Natural killer cell (primary cell): Measurements from ENCODE around the gene AP2S1. TPM values are rescaled to one million over a fixed set of nuclear protein-coding genes. Genes with fewer than 3 reads are reported as not detected.
"Not testable (repeated sequence)": the region's sequence is repeated elsewhere in the genome, so short reads cannot be mapped to it uniquely, and the experiment has no call there.

Experiments used
- ATAC-seq, 3 donors: fragments of 150-1000 bp in 2 of 3; fragments of 200-7000 bp in 1 of 3; cut with Tn5 transposase; 1 replicate in 1 of 3; 2 replicates in 2 of 3; pipeline ENCODE4 v1.10.0; 2021; ENCODE audit warnings: mild to moderate bottlenecking in 2 of 3, moderate library complexity in 2 of 3
- DNase-seq, 2 donors: peaks; one replicate each; pipeline versions ENCODE4 v3.0.0 to v3.0.0-alpha.2; 2013 to 2021; ENCODE audit warnings: mixed read lengths in 1 of 2
- H3K27ac ChIP-seq: one replicate; pipeline ENCODE4 v1.5.1; 2013; ENCODE audit warnings: mild to moderate bottlenecking, low read length
- H3K27me3 ChIP-seq: one replicate; pipeline ENCODE4 v1.6.1; 2013; ENCODE audit warnings: low read length; ENCODE audit not compliant: control insufficient read depth, insufficient read depth
- H3K36me3 ChIP-seq: one replicate; pipeline ENCODE4 v1.6.1; 2013; ENCODE audit warnings: low read length; ENCODE audit not compliant: control insufficient read depth, insufficient read depth
- H3K4me1 ChIP-seq: one replicate; pipeline ENCODE4 v1.6.1; 2013; ENCODE audit warnings: low read length; ENCODE audit not compliant: control insufficient read depth, insufficient read depth
- H3K4me3 ChIP-seq: one replicate; pipeline ENCODE4 v1.5.1; 2013; ENCODE audit warnings: low read length
- H3K9me3 ChIP-seq: one replicate; pipeline ENCODE4 v1.6.1; 2013; ENCODE audit warnings: low read length; ENCODE audit not compliant: control insufficient read depth, insufficient read depth
- H3K27ac Mint-ChIP-seq, 2 donors: one replicate each; pipeline ENCODE4 v1.8.0; 2022; ENCODE audit warnings: mild to moderate bottlenecking in 2 of 2, mixed read lengths in 2 of 2, moderate library complexity in 1 of 2
- H3K27me3 Mint-ChIP-seq, 2 donors: one replicate each; pipeline ENCODE4 v1.8.0; 2022; ENCODE audit warnings: low read depth in 2 of 2, mixed read lengths in 2 of 2
- H3K36me3 Mint-ChIP-seq: one replicate; pipeline ENCODE4 v1.8.0; 2022; ENCODE audit warnings: mixed read lengths
- H3K4me1 Mint-ChIP-seq, 2 donors: one replicate each; pipeline ENCODE4 v1.8.0; 2022; ENCODE audit warnings: mixed read lengths in 2 of 2
- H3K4me3 Mint-ChIP-seq: one replicate; pipeline ENCODE4 v1.8.0; 2022; ENCODE audit warnings: mild to moderate bottlenecking, moderate library complexity, mixed read lengths
- H3K9me3 Mint-ChIP-seq, 2 donors: one replicate each; pipeline ENCODE4 v1.8.0; 2022; ENCODE audit warnings: mixed read lengths in 2 of 2
- WGBS: methylation state at CpG from one replicate; pipeline ENCODE4 v1.1.7; 2013; ENCODE audit warnings: missing lambda C conversion rate; ENCODE audit not compliant: insufficient coverage; 5-methylcytosine and 5-hydroxymethylcytosine counted together
- intact Hi-C: fragments of 100-400 bp; cut with micrococcal nuclease; formaldehyde crosslinking; loops from one replicate; pipeline ENCODE4 v1.14.2; 2022
- total RNA-seq, 4 donors: library from RNA; stranded (reverse); fragments of 120-200 nt in 1 of 4; gene quantifications; one replicate each; pipeline versions ENCODE4 v1.2.3 to v1.2.4, GENCODE V29; 2013 to 2022
- TF ChIP-seq, protein P1 (sequence below): fragments of 200-600 bp; IDR thresholded peaks from one replicate; pipeline ENCODE4 v1.8.0; 2022; ENCODE audit warnings: antibody characterized with exemption

Gene AP2S1
- total RNA-seq, 3 donors from 2014 or later (not counting 1 experiment from before 2014, with no cell fraction given) = 45.0 to 49.1 (median 45.4) TPM

DNA sequence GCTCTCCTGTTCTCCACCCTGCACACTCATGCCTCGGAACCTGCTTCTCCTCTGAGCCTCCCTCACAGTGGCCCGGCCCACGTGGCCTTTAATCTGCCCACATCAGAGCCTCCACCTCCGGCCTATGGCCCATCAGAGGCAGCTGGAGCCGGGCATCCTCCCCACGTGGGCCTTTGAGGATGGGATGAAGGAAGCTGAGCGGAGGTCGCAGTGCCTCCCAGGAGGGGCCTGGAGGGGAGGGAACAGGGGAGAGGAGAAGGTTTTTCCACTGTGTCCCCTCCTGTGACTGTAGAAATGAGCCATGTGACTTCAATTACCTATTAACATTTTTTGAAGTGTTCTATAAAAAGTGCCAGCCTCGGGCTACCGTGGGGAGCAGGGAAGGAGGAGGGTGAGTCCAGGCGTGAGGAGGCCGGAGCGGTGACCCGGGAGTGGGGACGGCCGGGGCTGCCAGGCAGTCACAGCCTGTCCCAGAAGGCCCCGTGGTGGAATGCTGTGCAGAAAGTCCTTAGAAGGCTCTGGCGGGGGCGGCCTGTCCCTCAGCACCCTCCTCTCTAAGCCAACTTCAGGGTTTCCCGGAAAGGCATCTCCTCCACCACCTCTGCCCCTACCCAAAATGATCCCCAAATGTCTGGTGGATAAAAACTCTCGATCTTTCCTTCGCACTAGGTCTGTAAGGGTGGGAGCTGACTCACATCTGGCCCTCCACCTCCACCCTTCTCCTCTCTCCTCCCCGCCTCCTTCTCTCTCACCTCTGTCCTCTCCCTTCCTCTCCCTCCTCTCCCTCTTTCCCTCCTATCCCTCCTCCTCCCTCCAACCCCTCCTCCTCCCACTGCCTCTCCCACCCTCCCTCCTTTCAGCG, 37.4 kb downstream of the AP2S1 start:
- Mint-ChIP-seq H3K27ac (no peak overlapping the region), H3K4me3 (no peak overlapping the region), H3K36me3 (no peaks in the 10 kb centered on the region), H3K27me3 (peaks cover 0 to 10% of the 10 kb centered on the region in 2 donors), H3K9me3 (no peaks in the 10 kb centered on the region), H3K4me1 (no peaks in the 10 kb centered on the region)
- intact Hi-C loops = no loop called here
- 83% methylated on average over 24 of the region's 24 CpGs for WGBS
- Histone ChIP-seq H3K36me3 (no peaks in the 10 kb centered on the region), H3K27ac (no peak overlapping the region), H3K9me3 (no peaks in the 10 kb centered on the region), H3K4me1 (no peaks in the 10 kb centered on the region), H3K27me3 (no peaks in the 10 kb centered on the region), H3K4me3 (no peak overlapping the region)
- TF ChIP-seq, protein P1, sequence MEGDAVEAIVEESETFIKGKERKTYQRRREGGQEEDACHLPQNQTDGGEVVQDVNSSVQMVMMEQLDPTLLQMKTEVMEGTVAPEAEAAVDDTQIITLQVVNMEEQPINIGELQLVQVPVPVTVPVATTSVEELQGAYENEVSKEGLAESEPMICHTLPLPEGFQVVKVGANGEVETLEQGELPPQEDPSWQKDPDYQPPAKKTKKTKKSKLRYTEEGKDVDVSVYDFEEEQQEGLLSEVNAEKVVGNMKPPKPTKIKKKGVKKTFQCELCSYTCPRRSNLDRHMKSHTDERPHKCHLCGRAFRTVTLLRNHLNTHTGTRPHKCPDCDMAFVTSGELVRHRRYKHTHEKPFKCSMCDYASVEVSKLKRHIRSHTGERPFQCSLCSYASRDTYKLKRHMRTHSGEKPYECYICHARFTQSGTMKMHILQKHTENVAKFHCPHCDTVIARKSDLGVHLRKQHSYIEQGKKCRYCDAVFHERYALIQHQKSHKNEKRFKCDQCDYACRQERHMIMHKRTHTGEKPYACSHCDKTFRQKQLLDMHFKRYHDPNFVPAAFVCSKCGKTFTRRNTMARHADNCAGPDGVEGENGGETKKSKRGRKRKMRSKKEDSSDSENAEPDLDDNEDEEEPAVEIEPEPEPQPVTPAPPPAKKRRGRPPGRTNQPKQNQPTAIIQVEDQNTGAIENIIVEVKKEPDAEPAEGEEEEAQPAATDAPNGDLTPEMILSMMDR = no peak
- DNase-seq = no peak
- ATAC-seq = no peak

DNA sequence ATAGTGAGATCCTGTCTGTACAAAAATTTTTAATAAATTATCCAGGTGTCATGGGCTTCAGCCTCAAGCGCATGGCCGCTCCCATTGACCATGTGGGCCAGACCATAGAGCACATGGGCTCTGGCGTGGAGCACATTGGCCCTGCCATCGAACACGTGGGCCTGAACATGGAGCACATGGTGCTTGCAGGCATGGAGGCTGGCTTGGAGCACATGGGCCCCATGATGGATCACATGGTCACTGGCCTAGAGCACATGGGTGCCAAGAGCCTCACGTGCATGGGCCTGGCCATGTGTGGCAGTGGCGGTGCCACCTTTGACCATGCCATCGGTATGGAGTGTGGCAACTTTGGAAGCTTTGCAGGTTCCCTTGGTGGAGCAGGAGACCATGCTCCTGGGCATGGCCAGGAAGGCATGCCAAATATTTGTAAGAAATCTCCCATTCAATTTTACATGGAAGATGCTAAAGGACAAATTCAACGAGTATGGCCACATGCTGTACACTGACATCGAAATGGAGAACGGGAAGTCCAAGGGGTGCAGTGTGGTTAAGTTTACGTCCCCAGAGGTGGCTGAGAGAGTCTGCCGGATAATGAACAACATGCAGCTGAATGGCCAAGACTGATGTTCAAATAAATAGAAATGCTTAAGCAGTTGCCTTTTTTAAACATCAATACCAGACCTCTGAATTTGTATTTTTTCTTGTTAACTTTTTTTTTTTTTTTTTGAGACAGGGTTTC, 40.9 kb downstream of the AP2S1 start:
- no peaks in the 10 kb centered on the region for H3K9me3 Mint-ChIP-seq
- Histone ChIP-seq H3K27ac (no peak overlapping the region), H3K4me3 (no peak overlapping the region), H3K4me1 (no peaks in the 10 kb centered on the region), H3K9me3 (no peaks in the 10 kb centered on the region), H3K27me3 (no peaks in the 10 kb centered on the region), H3K36me3 (no peaks in the 10 kb centered on the region)
- H3K27ac Mint-ChIP-seq = no peak overlapping the region
- TF ChIP-seq, protein P1 = no peak
- WGBS = 88% methylated on average over 13 of the region's 13 CpGs
- H3K4me1 Mint-ChIP-seq = no peaks in the 10 kb centered on the region
- no peaks in the 10 kb centered on the region for H3K36me3 Mint-ChIP-seq
- intact Hi-C loops = no loop called here
- no peak overlapping the region for H3K4me3 Mint-ChIP-seq
- DNase-seq = no peak
- no peaks in the 10 kb centered on the region for H3K27me3 Mint-ChIP-seq
- no peak for ATAC-seq

DNA sequence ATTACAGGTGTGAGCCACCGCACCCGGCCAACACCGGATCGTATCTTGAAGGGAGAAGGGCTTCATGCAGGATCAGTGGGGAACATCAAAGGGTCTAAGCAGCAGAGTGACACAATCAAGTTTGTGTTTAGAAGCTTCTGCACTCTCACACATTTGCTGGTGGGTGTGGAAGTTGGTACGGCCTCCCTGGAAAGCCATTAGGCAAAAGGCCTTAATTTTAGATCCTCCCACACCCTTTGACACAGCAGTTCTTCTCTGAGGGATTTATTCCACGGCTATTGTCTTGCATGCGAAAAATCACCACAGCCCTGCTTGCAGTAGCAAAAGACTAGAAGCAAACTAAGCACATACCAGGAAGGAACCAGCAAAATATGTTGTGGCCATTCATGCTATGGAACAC, 44.0 kb downstream of the AP2S1 start:
- Histone ChIP-seq H3K4me3 (no peak overlapping the region), H3K27me3 (no peaks in the 10 kb centered on the region), H3K9me3 (no peaks in the 10 kb centered on the region), H3K36me3 (no peaks in the 10 kb centered on the region), H3K27ac (no peak overlapping the region), H3K4me1 (no peaks in the 10 kb centered on the region)
- Mint-ChIP-seq H3K4me3 (no peak overlapping the region), H3K27ac (no peak overlapping the region), H3K36me3 (no peaks in the 10 kb centered on the region), H3K4me1 (no peaks in the 10 kb centered on the region), H3K27me3 (no peaks in the 10 kb centered on the region), H3K9me3 (no peaks in the 10 kb centered on the region)
- ATAC-seq (no peak), DNase-seq (no peak)
- 94% methylated on average over 7 of the region's 7 CpGs for WGBS
- TF ChIP-seq, protein P1 = no peak
- intact Hi-C loops = no loop called here

DNA sequence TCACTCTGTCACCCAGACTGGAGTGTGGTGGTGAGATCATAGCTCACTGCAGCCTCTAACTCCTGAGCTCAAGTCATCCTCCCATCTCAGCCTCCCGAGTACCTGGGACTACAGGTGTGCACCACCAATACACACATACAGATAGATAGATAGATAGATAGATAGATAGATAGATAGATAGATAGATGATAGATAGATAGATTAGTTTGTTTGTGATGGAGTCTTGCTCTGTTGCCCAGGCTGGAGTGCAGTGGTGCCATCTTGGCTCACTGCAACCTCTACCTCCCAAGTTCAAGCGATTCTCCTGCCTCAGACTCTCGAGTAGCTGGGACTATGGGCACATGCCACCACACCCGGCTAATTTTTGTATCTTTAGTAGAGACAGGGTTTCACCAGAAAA, 46.2 kb downstream of the AP2S1 start:
- H3K36me3 ChIP-seq, H3K9me3 ChIP-seq, H3K27me3 Mint-ChIP-seq, H3K9me3 Mint-ChIP-seq, H3K27me3 ChIP-seq, H3K4me1 Mint-ChIP-seq, H3K27ac ChIP-seq, intact Hi-C loops, H3K4me3 Mint-ChIP-seq, H3K4me3 ChIP-seq, H3K36me3 Mint-ChIP-seq, H3K27ac Mint-ChIP-seq, ATAC-seq, DNase-seq, H3K4me1 ChIP-seq: not testable (repeated sequence)
- 97% methylated on average over 3 of the region's 4 CpGs for WGBS
